NCI-H446 treated with DMSO at 0.1 percent for 48 hours (cell line): Measurements from ENCODE around the gene PXK.
"Not testable (repeated sequence)": the region's sequence is repeated elsewhere in the genome, so short reads cannot be mapped to it uniquely, and the experiment has no call there.

Experiments used
- DNase-seq: peaks from one replicate; lab custom pipeline; 2025; lab: John Stamatoyannopoulos, UW

PXK gene

GRCh38 chr3:58332575-58333188 lies at the start of gene PXK:
TSS of gene PXK (plus strand) at chr3:58332892. CDS start at chr3:58332989, 97 bp downstream.
- DNase-seq, result no peak

GRCh38 chr3:58285334-58285733 lies 47.4 kb upstream of the PXK start:
- no peak for DNase-seq

GRCh38 chr3:58287354-58287753 lies 45.3 kb upstream of the PXK start:
- no peak for DNase-seq

- peak; percentile 12 for DNase-seq
These were observed 44.5 kb upstream of the PXK start for GRCh38 chr3:58288011-58288728.

GRCh38 chr3:58288964-58289613 lies 43.6 kb upstream of the PXK start:
- DNase-seq, result not testable (repeated sequence)

- not testable (repeated sequence) for DNase-seq
These were observed 42.2 kb upstream of the PXK start for GRCh38 chr3:58290446-58290845.

GRCh38 chr3:58291671-58292338 lies 40.9 kb upstream of the PXK start:
- no peak for DNase-seq

GRCh38 chr3:58292866-58293265 lies 39.8 kb upstream of the PXK start:
- no peak for DNase-seq

GRCh38 chr3:58293516-58293915 lies 39.2 kb upstream of the PXK start:
- peak; percentile 24 for DNase-seq

- no peak for DNase-seq
These were observed 36.4 kb upstream of the PXK start for GRCh38 chr3:58296269-58296668.

- no peak for DNase-seq
These were observed 35.8 kb upstream of the PXK start for GRCh38 chr3:58296843-58297242.

GRCh38 chr3:58298190-58298589 lies 34.5 kb upstream of the PXK start:
- no peak for DNase-seq

GRCh38 chr3:58299075-58299474 lies 33.6 kb upstream of the PXK start:
- DNase-seq, result no peak

- no peak for DNase-seq
These were observed 32.7 kb upstream of the PXK start for GRCh38 chr3:58299839-58300516.

GRCh38 chr3:58305882-58306711 lies 26.6 kb upstream of the PXK start, which contains the start of the genes HTD2 and RPP14:
TSS of gene HTD2 (plus strand) at chr3:58306520. CDS start at chr3:58317614, 11,094 bp downstream.
TSS of gene RPP14 (plus strand) at chr3:58306245. CDS start at chr3:58310330, 4,085 bp downstream.
- DNase-seq, result peak; percentile 63

GRCh38 chr3:58307639-58308215 lies 25.0 kb upstream of the PXK start:
- DNase-seq, result peak; percentile 1

GRCh38 chr3:58308728-58309127 lies 24.0 kb upstream of the PXK start:
- DNase-seq, result no peak

GRCh38 chr3:58317811-58318210 lies 14.9 kb upstream of the PXK start:
- DNase-seq, result no peak

GRCh38 chr3:58321791-58322190 lies 10.9 kb upstream of the PXK start:
- DNase-seq, result no peak

- DNase-seq, result no peak
These were observed 9.9 kb upstream of the PXK start for GRCh38 chr3:58322793-58323192.
